Central memory CD4-positive, alpha-beta T cell (primary cell): Measurements from ENCODE around the gene UMODL1.
"Not testable (repeated sequence)": the region's sequence is repeated elsewhere in the genome, so short reads cannot be mapped to it uniquely, and the experiment has no call there.

Experiments
- DNase-seq: peaks from one replicate; pipeline ENCODE4 v3.0.0; 2022

The UMODL1 gene

GRCh38 chr21:42171091-42172053, 100.3 kb downstream of the UMODL1 start:
- no peak for DNase-seq

GRCh38 chr21:42172596-42173483, 101.7 kb downstream of the UMODL1 start:
- DNase-seq = no peak

GRCh38 chr21:42174173-42174572, 103.1 kb downstream of the UMODL1 start:
- no peak for DNase-seq

- DNase-seq = no peak
These were observed 104.1 kb downstream of the UMODL1 start for GRCh38 chr21:42175110-42175710.

GRCh38 chr21:42176859-42177258, 105.7 kb downstream of the UMODL1 start:
- no peak for DNase-seq

- DNase-seq = no peak
These were observed 108.2 kb downstream of the UMODL1 start for GRCh38 chr21:42179316-42179715.

GRCh38 chr21:42180001-42180400, 108.9 kb downstream of the UMODL1 start:
- not testable (repeated sequence) for DNase-seq

- no peak for DNase-seq
These were observed 111.7 kb downstream of the UMODL1 start for GRCh38 chr21:42182713-42183371.

GRCh38 chr21:42183374-42184266, 112.5 kb downstream of the UMODL1 start:
- DNase-seq = no peak

GRCh38 chr21:42186591-42186990, 115.5 kb downstream of the UMODL1 start:
- DNase-seq = no peak

GRCh38 chr21:42187976-42188653, 117.0 kb downstream of the UMODL1 start:
- DNase-seq = peak; percentile 88

GRCh38 chr21:42188663-42189062, 117.5 kb downstream of the UMODL1 start:
- no peak for DNase-seq

- DNase-seq = no peak
These were observed 118.3 kb downstream of the UMODL1 start for GRCh38 chr21:42189431-42189830.

- DNase-seq = no peak
These were observed 118.9 kb downstream of the UMODL1 start for GRCh38 chr21:42189860-42190485.

GRCh38 chr21:42190486-42190863, 119.4 kb downstream of the UMODL1 start:
- no peak for DNase-seq

- DNase-seq = no peak
These were observed 119.9 kb downstream of the UMODL1 start for GRCh38 chr21:42191064-42191463.

GRCh38 chr21:42191696-42192595, 120.8 kb downstream of the UMODL1 start:
- DNase-seq = no peak
